HepG2 (cell line): ENCODE results near the gene SMCO4. TPM values are rescaled to one million over a fixed set of nuclear protein-coding genes. Genes with fewer than 3 reads are reported as not detected.

ENCODE experiments used
- BORCS8-MEF2B ChIP-seq: sonication (generic); formaldehyde crosslinking; IDR thresholded peaks from 2 replicates; pipeline ENCODE4 v1.8.0; 2022; ENCODE audit warnings: mild to moderate bottlenecking, missing genetic modification reagents
- CBX5 ChIP-seq: sonication (generic); formaldehyde crosslinking; IDR thresholded peaks from 2 replicates; pipeline ENCODE4 v1.4.0; 2020; ENCODE audit warnings: missing genetic modification reagents, borderline replicate concordance
- GATAD1 ChIP-seq: IDR thresholded peaks from 2 replicates; pipeline ENCODE4 v1.6.1; 2016; ENCODE audit warnings: missing genetic modification reagents, missing compliant biosample characterization
- MTA1 ChIP-seq: sonication (generic); formaldehyde crosslinking; IDR thresholded peaks from 2 replicates; pipeline ENCODE4 v1.4.0; 2020; ENCODE audit warnings: missing genetic modification reagents, mild to moderate bottlenecking, borderline replicate concordance
- NBN ChIP-seq: fragments of 450-650 bp; conservative IDR thresholded peaks from 2 replicates; pipeline ENCODE4 v1.6.1; 2017
- NFKB2 ChIP-seq: sonication (generic); formaldehyde crosslinking; IDR thresholded peaks from 2 replicates; pipeline ENCODE4 v1.4.0; 2020; ENCODE audit warnings: missing genetic modification reagents, borderline replicate concordance
- POLR2A ChIP-seq, 2 experiments: IDR thresholded peaks; 2 replicates each; pipeline ENCODE4 v1.6.1; 2011; ENCODE audit warnings: low read depth in 2 of 2, low read length in 2 of 2, mild to moderate bottlenecking in 1 of 2, moderate library complexity in 1 of 2; ENCODE audit not compliant: insufficient read depth in 1 of 2
- SSRP1 ChIP-seq: IDR thresholded peaks from 2 replicates; pipeline ENCODE4 v1.6.1; 2016; ENCODE audit warnings: control low read depth
- STAT5B ChIP-seq: sonication (generic); formaldehyde crosslinking; IDR thresholded peaks from 2 replicates; pipeline ENCODE4 v1.4.0; 2020; ENCODE audit warnings: missing genetic modification reagents
- ZNF317 ChIP-seq: sonication (generic); formaldehyde crosslinking; IDR thresholded peaks from 2 replicates; pipeline ENCODE4 v1.5.0; 2020; ENCODE audit warnings: mild to moderate bottlenecking, missing genetic modification reagents
- polyA plus RNA-seq, 8 experiments: library from polyadenylated mRNA; depleted of rRNA in 3 of 8; stranded (reverse) in 7 of 8; unstranded in 1 of 8; fragments of >200 nt; fragmentation: Illumina TruSeq in 4 of 8; extraction: Trizol in 4 of 8; gene quantifications; 2 replicates each; pipeline versions ENCODE4 v1.2.1 to v1.2.3, GENCODE V29; 2011 to 2016; ENCODE audit warnings: low read depth in 4 of 8, missing spikeins in 1 of 8, mixed read lengths in 1 of 8; ENCODE audit not compliant: insufficient read depth in 1 of 8
- total RNA-seq, 5 experiments: library from RNA; depleted of rRNA; stranded (reverse); fragments of >200 nt; fragmentation: Illumina TruSeq; extraction: Trizol; gene quantifications; 2 replicates each; pipeline ENCODE4 v1.2.3, GENCODE V29; 2016; ENCODE audit warnings: low read depth in 1 of 5
- TF ChIP-seq, protein P1 (sequence below): sonication (generic); formaldehyde crosslinking; IDR thresholded peaks from 2 replicates; pipeline ENCODE4 v1.4.0; 2020; ENCODE audit warnings: low read depth, missing genetic modification reagents
- TF ChIP-seq, protein P2 (sequence below): sonication (generic); formaldehyde crosslinking; IDR thresholded peaks from 2 replicates; pipeline ENCODE4 v1.5.0; 2020; ENCODE audit warnings: missing genetic modification reagents
- TF ChIP-seq, protein P3 (sequence below): sonication (generic); formaldehyde crosslinking; IDR thresholded peaks from 2 replicates; pipeline ENCODE4 v1.4.0; 2020; ENCODE audit warnings: missing genetic modification reagents
- TF ChIP-seq, protein P4 (sequence below): sonication (generic); formaldehyde crosslinking; IDR thresholded peaks from 2 replicates; pipeline ENCODE4 v1.8.0; 2022; ENCODE audit warnings: mild to moderate bottlenecking, missing genetic modification reagents
- TF ChIP-seq, protein P5 (sequence below): IDR thresholded peaks from 2 replicates; pipeline ENCODE4 v1.6.1; 2016; ENCODE audit warnings: low read depth, borderline replicate concordance
- TF ChIP-seq, protein P6 (sequence below): sonication (generic); formaldehyde crosslinking; IDR thresholded peaks from 2 replicates; pipeline ENCODE4 v1.4.0; 2020; ENCODE audit warnings: missing genetic modification reagents, mild to moderate bottlenecking, borderline replicate concordance
- TF ChIP-seq, protein P7 (sequence below): sonication (generic); formaldehyde crosslinking; IDR thresholded peaks from 2 replicates; pipeline ENCODE4 v1.4.0; 2020; ENCODE audit warnings: missing genetic modification reagents

Gene SMCO4
- total and polyA plus RNA-seq, 2 of the 13 experiments (the other 11 are each of a cell fraction or from before 2014, with no cell fraction given) = 10.6 to 28.5 TPM

DNA sequence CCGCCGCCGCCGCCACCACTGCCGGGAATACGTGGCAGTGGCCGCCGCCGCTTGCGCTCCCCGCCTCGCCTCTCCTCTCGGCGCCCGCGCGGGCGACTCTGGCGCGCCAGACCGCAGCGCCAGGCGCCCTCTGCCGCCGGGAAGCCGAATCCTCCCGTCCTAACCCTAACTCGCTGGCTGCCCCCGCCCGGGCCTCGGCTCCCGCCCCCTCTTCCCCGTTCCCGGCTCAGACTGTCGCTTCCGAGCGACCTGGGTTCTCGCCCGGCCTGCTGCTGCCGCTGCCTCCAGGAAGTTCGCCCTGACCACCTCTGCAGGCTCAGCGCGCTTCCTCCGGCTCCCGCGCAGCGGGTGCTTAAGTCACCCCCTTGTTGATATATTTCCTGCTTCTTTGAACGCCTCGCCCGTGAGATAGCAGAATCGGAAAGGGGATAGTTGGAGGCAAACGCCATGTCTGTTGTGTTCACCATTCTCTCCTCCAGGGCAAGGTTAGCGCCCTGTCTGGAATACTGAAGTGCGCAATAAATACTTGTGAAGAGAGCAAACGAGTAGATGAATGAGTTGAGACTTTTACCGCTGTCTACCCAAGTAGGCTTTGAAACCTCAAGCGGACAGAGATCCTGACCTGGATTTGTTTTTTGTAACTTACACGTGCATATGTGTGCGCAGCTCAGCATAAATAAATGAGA is at the start of gene SMCO4 (continued):
- TF ChIP-seq, protein P1, sequence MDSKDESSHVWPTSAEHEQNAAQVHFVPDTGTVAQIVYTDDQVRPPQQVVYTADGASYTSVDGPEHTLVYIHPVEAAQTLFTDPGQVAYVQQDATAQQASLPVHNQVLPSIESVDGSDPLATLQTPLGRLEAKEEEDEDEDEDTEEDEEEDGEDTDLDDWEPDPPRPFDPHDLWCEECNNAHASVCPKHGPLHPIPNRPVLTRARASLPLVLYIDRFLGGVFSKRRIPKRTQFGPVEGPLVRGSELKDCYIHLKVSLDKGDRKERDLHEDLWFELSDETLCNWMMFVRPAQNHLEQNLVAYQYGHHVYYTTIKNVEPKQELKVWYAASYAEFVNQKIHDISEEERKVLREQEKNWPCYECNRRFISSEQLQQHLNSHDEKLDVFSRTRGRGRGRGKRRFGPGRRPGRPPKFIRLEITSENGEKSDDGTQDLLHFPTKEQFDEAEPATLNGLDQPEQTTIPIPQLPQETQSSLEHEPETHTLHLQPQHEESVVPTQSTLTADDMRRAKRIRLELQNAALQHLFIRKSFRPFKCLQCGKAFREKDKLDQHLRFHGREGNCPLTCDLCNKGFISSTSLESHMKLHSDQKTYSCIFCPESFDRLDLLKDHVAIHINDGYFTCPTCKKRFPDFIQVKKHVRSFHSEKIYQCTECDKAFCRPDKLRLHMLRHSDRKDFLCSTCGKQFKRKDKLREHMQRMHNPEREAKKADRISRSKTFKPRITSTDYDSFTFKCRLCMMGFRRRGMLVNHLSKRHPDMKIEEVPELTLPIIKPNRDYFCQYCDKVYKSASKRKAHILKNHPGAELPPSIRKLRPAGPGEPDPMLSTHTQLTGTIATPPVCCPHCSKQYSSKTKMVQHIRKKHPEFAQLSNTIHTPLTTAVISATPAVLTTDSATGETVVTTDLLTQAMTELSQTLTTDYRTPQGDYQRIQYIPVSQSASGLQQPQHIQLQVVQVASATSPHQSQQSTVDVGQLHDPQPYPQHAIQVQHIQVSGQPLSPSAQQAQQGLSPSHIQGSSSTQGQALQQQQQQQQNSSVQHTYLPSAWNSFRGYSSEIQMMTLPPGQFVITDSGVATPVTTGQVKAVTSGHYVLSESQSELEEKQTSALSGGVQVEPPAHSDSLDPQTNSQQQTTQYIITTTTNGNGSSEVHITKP (CRISPR knock-in tag) = peak; percentile 44; the same call in 1 of the 2 replicates
- peak; percentile 34; the same call in 1 of the 2 replicates for TF ChIP-seq GATAD1 (CRISPR knock-in tag)
- TF ChIP-seq, protein P2, sequence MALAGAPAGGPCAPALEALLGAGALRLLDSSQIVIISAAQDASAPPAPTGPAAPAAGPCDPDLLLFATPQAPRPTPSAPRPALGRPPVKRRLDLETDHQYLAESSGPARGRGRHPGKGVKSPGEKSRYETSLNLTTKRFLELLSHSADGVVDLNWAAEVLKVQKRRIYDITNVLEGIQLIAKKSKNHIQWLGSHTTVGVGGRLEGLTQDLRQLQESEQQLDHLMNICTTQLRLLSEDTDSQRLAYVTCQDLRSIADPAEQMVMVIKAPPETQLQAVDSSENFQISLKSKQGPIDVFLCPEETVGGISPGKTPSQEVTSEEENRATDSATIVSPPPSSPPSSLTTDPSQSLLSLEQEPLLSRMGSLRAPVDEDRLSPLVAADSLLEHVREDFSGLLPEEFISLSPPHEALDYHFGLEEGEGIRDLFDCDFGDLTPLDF = peak; percentile 60; the same call in 1 of the 2 replicates
- TF ChIP-seq POLR2A (IDR thresholded peaks at IDR 0.05; ENCODE audit: insufficient read depth in 1 of 2, low read depth in 2 of 2, low read length in 2 of 2) = no peak; a peak in 1 of 4 replicates
- TF ChIP-seq, protein P3, sequence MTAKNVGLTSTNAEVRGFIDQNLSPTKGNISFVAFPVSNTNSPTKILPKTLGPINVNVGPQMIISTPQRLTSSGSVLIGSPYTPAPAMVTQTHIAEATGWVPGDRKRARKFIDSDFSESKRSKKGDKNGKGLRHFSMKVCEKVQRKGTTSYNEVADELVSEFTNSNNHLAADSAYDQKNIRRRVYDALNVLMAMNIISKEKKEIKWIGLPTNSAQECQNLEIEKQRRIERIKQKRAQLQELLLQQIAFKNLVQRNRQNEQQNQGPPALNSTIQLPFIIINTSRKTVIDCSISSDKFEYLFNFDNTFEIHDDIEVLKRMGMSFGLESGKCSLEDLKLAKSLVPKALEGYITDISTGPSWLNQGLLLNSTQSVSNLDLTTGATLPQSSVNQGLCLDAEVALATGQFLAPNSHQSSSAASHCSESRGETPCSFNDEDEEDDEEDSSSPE (CRISPR knock-in tag) = peak; percentile 68; the same call in 1 of the 2 replicates
- peak; percentile 25; the same call in 1 of the 2 replicates for TF ChIP-seq ZNF317
- TF ChIP-seq, protein P4, sequence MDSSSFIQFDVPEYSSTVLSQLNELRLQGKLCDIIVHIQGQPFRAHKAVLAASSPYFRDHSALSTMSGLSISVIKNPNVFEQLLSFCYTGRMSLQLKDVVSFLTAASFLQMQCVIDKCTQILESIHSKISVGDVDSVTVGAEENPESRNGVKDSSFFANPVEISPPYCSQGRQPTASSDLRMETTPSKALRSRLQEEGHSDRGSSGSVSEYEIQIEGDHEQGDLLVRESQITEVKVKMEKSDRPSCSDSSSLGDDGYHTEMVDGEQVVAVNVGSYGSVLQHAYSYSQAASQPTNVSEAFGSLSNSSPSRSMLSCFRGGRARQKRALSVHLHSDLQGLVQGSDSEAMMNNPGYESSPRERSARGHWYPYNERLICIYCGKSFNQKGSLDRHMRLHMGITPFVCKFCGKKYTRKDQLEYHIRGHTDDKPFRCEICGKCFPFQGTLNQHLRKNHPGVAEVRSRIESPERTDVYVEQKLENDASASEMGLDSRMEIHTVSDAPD (CRISPR knock-in tag) = no peak
- TF ChIP-seq, protein P5, sequence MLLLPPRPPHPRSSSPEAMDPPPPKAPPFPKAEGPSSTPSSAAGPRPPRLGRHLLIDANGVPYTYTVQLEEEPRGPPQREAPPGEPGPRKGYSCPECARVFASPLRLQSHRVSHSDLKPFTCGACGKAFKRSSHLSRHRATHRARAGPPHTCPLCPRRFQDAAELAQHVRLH (CRISPR knock-in tag) = peak; percentile 89; the same call in 1 of the 2 replicates
- TF ChIP-seq MTA1 (CRISPR knock-in tag) = peak; percentile 56; the same call in 1 of the 2 replicates
- TF ChIP-seq, protein P6, sequence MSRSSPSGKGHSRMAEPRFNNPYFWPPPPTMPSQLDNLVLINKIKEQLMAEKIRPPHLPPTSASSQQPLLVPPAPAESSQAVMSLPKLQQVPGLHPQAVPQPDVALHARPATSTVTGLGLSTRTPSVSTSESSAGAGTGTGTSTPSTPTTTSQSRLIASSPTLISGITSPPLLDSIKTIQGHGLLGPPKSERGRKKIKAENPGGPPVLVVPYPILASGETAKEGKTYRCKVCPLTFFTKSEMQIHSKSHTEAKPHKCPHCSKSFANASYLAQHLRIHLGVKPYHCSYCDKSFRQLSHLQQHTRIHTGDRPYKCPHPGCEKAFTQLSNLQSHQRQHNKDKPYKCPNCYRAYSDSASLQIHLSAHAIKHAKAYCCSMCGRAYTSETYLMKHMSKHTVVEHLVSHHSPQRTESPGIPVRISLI = peak; percentile 43; the same call in 1 of the 2 replicates
- TF ChIP-seq NBN = no peak
- 0 out of 2 replicates have a peak, but pooled peaks have one; percentile 19 for TF ChIP-seq NFKB2 (CRISPR knock-in tag)
- no peak for TF ChIP-seq SSRP1 (CRISPR knock-in tag)
- TF ChIP-seq, protein P7, sequence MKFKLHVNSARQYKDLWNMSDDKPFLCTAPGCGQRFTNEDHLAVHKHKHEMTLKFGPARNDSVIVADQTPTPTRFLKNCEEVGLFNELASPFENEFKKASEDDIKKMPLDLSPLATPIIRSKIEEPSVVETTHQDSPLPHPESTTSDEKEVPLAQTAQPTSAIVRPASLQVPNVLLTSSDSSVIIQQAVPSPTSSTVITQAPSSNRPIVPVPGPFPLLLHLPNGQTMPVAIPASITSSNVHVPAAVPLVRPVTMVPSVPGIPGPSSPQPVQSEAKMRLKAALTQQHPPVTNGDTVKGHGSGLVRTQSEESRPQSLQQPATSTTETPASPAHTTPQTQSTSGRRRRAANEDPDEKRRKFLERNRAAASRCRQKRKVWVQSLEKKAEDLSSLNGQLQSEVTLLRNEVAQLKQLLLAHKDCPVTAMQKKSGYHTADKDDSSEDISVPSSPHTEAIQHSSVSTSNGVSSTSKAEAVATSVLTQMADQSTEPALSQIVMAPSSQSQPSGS (CRISPR knock-in tag) = peak; percentile 37; the same call in 1 of the 2 replicates
- no peak for TF ChIP-seq BORCS8-MEF2B
- TF ChIP-seq CBX5 (CRISPR knock-in tag) = peak; percentile 60; the same call in 1 of the 2 replicates
- no peak for TF ChIP-seq STAT5B (CRISPR knock-in tag)
